HL-60/S4 treated with retinoic acid at 250 ng/mL for 4 days and 3 days (cell line): ENCODE data around the gene KIF18B.

Experiments
- in situ Hi-C: fragments of 300-500 bp; cut with MboI; formaldehyde crosslinking; loops from 2 replicates; pipeline ENCODE4 v1.7.0; 2022; ENCODE audit warnings: low sequenced_read_pairs

KIF18B gene

GRCh38 chr17:44921122-44921882 is 26.3 kb downstream of the KIF18B start:
- in situ Hi-C loops: loop anchor here (10.0 kb wide), 2 partner anchors 93 to 173 kb away; no protein-coding TSS in a partner anchor

- in situ Hi-C loops: loop anchor here (10.0 kb wide), 2 partner anchors 94 to 174 kb away; no protein-coding TSS in a partner anchor
Observed at GRCh38 chr17:44920565-44920940, 27.0 kb downstream of the KIF18B start.

DNA sequence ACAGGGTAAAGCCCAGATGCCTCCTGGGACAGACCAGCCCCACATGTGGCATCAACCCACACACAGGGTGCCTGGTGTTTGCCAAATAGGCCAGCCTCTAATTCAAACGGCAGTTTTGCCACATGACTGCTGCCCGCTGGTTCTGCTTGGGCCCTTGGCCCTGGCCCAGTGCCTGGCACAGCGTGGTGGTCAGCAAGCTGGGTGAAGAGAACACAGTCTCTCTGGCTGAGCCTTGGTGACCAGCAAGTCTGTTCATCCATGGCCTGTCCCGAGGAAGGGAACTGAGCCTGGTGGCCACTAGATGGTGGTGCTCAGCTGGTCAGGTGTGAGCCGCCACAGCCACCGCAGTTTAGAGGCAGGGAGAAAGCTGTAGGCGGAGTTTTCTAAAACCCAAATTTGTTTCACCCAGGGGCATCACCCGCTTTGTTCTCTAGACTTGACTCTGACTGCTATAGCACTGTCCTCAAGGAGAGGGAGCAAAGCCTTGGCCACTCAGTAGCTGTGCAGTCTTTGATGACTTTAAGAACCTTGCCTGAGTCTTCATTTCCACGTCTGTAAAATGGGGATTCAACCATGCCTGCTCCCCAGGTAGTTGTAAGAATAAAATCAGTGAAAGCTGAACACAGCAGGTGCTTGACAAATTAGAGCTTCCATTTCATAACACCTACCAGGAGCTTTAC is 27.5 kb downstream of the KIF18B start:
- in situ Hi-C loops: loop anchor here (10.0 kb wide), 3 partner anchors 95 to 175 kb away; no protein-coding TSS in a partner anchor

DNA sequence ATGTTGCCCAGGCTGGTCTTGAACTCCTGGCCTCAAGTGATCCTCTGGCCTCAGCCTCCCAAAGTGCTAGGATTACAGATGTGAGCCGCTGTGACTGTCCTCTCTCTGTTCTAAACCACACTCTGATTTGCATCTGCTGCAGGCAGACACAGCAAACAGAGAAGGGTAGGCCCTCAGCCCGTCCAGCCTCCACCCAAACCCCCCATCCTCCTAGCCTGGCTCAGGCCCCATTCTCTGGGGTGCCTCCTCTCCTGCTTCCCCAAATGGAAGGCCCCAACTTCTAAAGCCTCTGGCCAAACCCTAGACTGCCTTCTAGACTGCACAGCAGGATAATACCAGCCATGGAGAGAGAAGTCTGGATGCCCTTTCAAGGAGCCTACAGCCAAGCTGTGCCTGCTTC is 28.2 kb downstream of the KIF18B start:
- in situ Hi-C loops: loop anchor here (10.0 kb wide), 1 partner anchor 115 kb away; no protein-coding TSS in a partner anchor

GRCh38 chr17:44918006-44918405 is 29.6 kb downstream of the KIF18B start:
- in situ Hi-C loops: loop anchor here (10.0 kb wide), 1 partner anchor 117 kb away; no protein-coding TSS in a partner anchor

DNA sequence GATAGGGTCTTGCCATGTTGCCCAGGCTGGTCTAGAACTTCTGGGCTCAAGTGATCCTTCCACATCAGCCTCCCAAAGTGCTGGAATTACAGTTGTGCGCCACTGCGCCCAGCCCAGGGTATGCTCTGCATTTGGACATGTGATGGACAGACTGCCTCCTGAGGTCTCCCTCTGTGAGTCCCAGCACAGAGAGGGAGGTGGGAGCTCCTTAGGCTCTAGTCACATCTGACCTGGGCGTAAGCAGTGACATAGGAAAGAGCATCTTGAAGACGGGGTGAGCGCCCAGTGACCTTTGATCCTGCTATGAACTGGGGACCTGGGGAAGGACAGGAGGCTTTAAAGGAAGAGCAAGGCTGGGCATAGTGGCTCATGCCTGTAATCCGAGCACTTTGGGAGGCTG is 30.1 kb downstream of the KIF18B start:
- in situ Hi-C loops: loop anchor here (10.0 kb wide), 1 partner anchor 117 kb away; no protein-coding TSS in a partner anchor

- in situ Hi-C loops: loop anchor here (10.0 kb wide), 1 partner anchor 118 kb away; no protein-coding TSS in a partner anchor
Observed at GRCh38 chr17:44916781-44917241, 30.8 kb downstream of the KIF18B start.

DNA sequence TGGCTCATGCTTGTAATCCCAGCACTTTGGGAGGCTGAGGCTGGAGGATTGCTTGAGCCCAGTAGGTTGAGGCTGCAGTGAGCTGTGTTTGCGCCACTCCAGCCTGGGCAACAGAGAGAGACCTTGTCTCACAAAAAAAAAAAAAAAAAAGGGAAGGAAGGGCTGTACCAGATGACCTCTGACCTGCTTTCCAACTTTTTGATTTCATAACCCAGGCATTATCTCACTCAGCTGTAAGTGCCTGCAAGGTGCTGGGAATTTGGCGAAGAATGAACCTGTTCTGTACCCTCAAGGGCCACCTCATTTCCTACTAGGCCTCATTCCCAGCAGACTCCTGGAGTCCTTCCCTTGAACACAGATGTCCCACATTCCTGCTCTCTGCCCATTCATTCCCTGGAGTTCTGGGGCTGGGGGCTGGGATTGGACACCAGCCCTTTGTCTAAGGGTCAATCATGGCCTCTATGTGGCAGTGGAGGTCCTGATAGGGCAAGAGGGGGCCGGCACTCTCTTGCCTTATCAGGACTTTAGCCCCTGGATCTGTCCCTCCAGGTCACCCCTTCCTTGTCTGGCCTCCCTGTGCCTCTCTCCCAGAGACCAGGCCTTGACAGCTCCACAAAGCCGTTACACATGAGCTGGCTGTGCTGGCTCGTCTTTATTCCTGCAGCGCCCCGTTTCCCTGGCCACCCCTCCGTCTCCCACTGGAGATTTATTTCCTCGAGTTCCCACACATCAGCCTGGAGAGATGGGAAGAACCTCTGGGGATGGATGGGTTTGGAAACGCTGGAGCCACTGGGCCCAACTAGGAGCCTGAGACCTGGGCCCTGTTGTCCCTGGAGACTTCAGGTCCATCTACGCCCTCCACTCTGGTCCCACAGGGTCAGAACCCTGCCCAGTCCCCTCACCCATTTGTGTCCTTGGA is 31.5 kb downstream of the KIF18B start:
- in situ Hi-C loops: loop anchor here (10.0 kb wide), 1 partner anchor 119 kb away; no protein-coding TSS in a partner anchor

DNA sequence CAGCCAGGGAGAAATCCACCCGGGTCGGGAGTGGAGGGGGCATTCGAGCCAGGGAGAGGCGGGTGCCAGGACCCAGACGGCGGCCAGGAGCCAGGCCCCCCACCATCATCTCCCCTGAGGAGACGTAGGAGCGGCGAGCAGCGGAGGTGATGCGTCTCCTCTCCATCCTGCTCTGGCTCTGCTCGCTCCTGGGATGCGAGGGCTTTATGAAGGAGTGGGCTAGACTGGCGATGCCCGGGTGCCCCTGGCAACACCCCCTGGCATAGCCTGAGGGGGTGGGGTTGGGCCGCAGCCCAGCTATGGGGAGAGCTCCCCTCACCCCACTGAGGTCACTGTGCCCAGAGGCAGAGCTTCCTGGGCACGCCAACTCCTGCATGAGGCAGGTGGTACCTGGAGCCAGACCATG is 32.2 kb downstream of the KIF18B start, which contains the start of gene GFAP:
GFAP (minus strand) TSS at position 180 of the 406 bp plus-strand sequence; CDS start at position 166, 14 bp downstream.
- in situ Hi-C loops: loop anchor here (10.0 kb wide), 1 partner anchor 119 kb away; no protein-coding TSS in a partner anchor

- in situ Hi-C loops: loop anchor here (10.0 kb wide), 1 partner anchor 120 kb away; no protein-coding TSS in a partner anchor
Observed at GRCh38 chr17:44914698-44915271, 32.8 kb downstream of the KIF18B start.

GRCh38 chr17:44914148-44914547 is 33.4 kb downstream of the KIF18B start:
- in situ Hi-C loops: loop anchor here (10.0 kb wide), 1 partner anchor 121 kb away; no protein-coding TSS in a partner anchor

GRCh38 chr17:44913676-44914075 is 33.9 kb downstream of the KIF18B start:
- in situ Hi-C loops: loop anchor here (10.0 kb wide), 1 partner anchor 121 kb away; no protein-coding TSS in a partner anchor

DNA sequence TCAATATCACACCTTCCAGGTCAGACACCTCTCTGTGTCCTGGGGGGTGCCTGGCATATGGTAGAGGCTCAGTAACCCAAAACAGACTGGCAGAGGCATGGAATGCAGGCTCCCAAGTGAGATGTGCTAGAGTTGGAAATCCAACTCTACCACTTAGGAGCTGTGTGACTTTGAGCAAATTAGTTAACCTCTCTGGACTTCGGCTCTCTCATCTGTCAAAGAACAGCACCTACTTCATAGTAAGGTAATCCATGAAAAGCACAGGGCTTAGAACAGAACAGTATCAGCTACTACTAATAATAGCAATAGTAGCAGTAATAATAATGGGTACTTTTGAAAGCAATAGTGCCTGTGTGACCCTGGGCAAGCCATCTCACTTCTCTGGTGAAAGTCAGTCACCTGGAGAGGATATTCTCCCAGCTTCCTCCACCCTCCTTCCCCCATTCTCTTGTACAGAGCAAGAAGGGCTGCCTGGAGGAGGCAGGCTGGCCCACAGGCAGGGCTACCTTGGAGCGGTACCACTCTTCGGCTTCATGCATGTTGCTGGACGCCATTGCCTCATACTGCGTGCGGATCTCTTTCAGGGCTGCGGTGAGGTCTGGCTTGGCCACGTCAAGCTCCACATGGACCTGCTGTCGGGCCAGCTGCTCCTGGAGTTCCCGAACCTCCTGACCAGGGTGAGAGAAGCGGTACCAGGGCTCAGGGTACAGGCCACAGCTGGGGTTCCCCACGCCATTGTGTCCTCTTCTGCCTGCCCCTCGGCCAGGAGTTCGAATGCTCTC is 34.6 kb downstream of the KIF18B start:
- in situ Hi-C loops: loop anchor here (10.0 kb wide), 1 partner anchor 122 kb away; no protein-coding TSS in a partner anchor

DNA sequence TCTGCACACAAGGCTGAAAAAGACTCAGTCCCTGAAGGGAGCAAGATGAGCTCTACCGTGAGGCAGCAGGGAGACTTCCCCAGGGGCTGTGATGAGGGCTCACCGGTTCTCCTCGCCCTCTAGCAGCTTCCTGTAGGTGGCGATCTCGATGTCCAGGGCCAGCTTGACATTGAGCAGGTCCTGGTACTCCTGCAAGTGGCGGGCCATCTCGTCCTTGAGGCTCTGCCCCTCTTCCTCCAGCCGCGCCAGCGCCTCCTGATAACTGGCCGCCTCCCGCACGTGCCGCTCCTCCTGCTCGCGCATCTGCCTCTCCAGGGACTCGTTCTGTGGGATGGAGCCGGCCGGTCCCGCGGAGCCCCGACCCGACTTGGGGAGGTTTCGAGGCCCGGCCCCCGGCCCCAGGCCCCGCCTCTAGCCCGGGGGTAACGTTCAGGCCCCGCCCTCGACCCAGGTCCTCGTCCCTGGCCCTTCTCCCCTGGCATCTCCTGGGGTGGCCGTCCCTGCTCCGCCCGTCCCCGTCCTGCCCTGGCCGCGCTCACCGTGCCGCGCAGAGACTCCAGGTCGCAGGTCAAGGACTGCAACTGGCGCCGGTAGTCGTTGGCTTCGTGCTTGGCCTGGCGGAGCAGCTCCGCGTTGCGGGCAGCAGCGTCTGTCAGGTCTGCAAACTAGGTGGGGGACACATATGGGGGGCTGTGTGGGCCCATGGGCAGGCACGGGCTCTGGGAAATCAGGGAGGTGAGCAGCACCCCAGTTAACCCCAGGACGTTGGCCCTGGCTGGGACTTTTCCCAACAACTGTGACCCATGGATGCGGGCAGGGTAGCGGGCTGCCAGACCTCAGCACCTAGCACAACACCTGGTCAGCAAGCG is 36.2 kb downstream of the KIF18B start:
- in situ Hi-C loops: loop anchor here (10.0 kb wide), 1 partner anchor 123 kb away; no protein-coding TSS in a partner anchor

GRCh38 chr17:44910231-44911106 is 37.1 kb downstream of the KIF18B start:
- in situ Hi-C loops: loop anchor here (10.0 kb wide), 1 partner anchor 124 kb away; no protein-coding TSS in a partner anchor

GRCh38 chr17:44909681-44910144 is 37.9 kb downstream of the KIF18B start:
- in situ Hi-C loops: loop anchor here (10.0 kb wide), 1 partner anchor 125 kb away; no protein-coding TSS in a partner anchor
